Measurements from ENCODE around the gene KCNQ1.

DNA sequence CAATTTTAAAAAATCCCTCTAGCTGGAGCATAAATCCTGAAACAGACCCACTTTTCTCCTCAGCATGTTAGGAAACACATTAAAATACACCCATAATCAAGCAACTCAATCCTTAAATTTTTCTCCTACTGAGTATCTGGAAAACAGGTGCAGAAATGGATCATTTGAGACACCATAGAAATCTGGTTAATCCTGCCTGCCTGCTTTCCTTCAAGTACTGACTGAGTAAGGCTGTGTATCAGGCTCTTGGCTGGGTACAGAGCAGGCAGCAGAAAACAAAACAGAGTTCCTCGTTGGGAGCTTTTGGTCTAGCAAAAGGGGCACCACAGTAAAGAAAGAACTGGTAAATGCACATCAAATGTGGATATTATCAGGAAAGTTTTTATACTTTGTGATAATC lies 253.1 kb downstream of the KCNQ1 start:
- TF ChIP-seq CTCF (IDR thresholded peaks at IDR 0.05; ENCODE audit: insufficient read depth, low read length, poor library complexity, severe bottlenecking), result no peak
- no peak for TF ChIP-seq EZH2phosphoT487 (conservative IDR thresholded peaks at IDR 0.05; ENCODE audit: low read length)
